GM21619 (cell line): ENCODE results near the gene ELANE.

Source experiments
- ATAC-seq: cut with Tn5 transposase; IDR thresholded peaks from one replicate; pipeline ENCODE4 v1.9.1; 2021; ENCODE audit not compliant: unreplicated experiment

Gene ELANE

GRCh38 chr19:892894-893689 is 41.0 kb downstream of the ELANE start, which contains the start of the genes MED16 and RNU6-9:
Gene MED16, minus strand, starts transcription at chr19:893187. Its CDS starts 2,056 bp downstream, at chr19:891131.
Gene RNU6-9, plus strand, starts transcription at chr19:893484.
- ATAC-seq, result peak; percentile 73

DNA sequence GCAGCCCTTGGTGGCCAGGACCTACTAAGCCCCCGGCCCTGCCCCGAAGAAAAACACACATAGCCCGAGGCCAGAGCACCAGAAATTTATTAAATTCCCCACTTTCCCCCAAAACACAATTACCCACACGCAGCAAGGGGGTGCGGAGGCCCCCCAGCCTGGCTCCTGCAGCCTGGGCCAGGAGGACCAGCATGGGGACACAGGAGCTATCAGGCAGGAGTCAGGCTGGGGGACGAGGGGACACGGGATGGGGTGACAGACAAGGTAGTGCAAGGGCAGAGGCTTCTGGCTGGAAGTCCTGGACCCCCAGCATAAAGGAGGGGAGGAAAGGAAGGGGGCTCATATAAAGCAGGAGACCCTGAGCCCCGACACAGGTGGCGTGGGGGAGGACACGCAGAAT is 44.3 kb downstream of the ELANE start:
- ATAC-seq, result no peak

DNA sequence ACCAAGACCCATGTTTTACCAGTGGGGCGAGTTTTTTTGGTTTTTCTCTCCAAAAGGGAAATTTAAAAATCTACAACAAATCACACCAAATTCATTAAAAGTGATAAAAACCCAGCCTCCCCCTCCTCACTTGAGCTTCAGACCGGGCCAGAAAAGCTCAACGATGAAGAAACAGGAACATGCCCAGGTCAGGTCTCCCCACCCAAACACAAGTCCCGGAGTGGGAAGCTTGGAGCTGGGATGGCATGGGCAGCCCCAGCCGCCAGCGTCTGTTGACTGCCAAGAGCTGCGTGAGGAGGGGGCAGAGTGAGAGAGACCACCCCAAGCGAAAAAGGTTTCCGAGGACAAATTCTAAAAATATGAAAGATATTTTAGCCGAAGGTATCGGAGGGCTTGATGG is 44.9 kb downstream of the ELANE start:
- ATAC-seq, result no peak

DNA sequence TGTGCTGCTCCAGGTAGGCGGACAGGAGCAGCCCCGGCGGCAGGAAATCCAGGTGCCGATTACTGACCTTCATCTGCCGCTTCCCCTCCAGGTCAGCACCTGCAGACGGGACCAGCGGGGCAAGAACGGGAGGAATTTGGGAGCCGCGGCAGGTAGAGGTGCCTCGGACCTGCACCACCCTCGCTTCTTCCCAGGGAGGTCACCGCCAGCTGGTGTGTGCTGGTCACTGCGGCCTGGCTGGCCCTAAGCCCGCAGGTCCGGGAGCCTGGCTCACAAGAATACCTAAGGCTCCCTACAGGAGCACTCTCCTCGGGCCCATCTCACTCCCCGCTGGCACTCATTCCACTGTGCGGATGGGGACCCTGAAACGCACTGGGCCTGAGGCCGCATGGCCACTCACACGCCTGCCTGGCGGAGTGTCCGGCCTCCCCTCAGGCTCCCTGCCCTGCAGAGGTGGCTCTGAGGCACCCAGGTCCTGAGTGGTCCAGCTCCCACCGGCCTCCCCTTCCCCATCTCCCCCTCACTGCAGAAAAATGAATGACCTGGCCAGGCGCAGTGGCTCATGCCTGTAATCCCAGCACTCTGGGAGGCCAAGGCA is 45.4 kb downstream of the ELANE start:
- ATAC-seq, result no peak

DNA sequence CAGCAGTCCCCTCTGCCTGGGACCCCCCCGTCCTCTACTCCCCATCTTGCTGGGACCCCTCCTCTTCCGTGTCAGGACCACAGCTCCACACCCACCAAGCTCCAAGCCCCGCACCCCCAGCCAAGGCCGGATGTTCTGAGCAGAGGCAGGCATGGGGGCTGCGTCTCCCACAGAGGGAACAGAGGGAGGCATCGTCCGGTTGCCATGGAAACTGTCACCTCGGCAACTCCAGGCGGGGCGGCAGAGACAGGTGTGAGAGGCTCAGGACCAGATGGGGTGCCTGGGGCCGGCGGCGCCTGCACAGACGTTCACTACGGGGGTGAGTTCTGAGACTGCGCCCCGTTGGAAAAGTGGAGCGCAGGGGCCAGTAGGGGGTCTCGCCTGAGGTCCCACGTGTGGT is 46.6 kb downstream of the ELANE start:
- ATAC-seq, result no peak

DNA sequence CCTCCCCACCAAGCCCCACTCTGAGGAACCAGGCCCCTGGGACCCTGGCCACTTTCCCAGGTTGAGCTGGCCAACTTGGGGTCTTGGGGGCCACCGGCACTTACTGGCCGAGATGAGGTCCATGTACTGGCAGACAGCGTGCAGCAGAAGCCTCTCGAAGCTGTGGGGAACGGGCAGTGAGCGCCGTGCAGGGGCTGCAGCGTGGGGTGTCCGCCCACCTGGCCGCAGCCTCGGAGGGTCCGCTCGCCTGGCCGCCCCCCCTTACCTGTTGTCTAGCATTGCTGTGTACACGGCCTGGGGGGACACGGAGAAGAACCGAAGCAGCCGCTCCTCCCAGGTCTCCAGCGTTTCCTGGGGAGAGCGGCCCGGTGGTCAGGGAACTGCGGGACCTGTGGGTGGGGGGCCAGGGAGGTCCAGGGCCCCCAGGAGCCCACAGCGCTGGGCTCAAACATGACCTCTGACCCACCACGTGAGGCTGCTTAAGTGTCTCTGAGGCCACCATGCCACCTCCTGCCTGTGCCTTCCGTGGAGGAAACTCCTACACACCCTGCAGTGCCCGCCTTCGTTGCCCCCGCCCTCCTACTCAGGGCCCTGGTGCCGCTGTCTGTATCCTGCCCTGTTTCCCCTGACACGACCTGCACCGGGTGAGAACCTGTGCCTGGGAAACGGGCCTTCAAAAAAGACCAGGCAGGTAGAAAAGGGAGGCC is 47.4 kb downstream of the ELANE start:
- no peak for ATAC-seq

- ATAC-seq, result no peak
Observed at GRCh38 chr19:900043-900301, 47.9 kb downstream of the ELANE start.

DNA sequence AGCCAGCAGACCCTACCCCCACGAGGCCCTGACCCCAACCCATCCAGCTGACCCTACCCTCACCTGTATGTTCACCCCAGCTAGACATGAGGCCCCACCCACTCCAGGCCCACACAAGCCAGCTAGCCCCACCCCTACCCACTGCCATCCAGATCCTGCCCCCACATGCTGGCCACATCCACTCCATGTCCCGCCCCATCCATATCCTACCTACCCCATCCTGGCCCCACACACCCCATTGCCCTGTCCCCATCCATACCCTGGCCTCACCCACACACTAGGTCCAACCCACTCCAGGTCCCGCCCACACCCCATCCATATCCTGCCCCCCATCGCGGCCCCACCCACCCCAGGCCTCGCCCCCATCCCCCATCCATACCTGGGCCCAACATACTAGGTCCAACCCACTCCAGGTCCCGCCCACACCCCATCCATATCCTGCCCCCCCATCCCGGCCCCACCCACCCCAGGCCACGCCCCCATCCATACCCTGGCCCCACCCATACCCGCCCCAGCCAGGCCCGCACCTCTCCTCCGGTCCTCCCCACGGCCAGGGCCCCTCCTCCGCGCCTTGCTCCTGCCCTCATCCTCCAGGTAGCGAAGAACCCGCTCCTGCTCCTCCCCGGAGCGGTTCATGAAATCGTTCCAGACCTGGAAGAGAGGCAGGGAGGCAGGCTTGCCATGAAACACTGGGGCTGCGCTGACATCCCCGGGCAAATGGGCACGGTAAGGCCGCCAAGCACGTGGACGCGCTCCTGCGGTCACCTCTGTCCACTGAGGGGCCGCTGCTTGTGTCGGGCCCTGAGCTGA is 48.4 kb downstream of the ELANE start:
- ATAC-seq, result no peak

DNA sequence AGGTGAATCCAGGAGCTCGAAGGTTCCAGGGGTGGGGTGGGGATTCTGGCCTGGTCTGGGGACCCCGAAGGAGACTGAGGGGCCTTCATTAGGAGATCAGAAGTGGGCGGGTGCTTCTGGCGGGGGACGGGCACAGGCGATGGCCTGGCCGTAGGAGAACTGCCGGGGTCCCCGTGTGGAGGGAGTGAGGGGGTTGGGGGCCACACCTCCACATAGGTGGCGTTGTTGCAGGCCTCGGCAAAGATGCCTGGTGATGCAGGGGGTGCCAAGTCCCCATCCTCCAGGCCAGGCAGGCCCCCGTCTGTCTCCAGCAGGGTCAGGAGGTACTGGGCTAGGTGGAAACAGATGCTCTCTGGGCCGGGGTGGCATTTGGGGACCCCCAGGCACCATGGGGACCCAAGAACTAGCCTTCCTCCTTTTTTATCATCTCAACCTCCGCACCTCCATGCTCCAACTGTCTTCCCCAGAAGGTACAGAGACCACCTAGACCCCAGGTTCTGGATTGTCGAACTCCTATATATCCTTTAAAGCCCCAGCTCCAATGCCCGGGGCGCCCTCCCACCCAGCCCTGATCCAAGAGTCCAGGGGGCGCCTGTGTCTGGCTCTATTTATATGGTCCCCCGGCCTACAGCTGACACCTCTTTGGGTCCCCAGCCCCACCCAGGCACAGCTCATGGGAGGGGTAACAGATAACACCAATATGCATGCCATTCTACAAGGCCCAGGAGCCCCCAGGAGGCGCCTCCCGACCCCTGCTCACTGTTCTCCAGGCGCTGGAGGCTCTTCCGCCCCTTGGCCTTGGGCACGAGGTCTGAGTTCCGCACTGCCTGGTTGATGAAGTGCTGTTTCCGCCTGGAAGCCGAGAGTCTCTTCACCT is 49.4 kb downstream of the ELANE start:
- no peak for ATAC-seq

- ATAC-seq, result no peak
Observed at GRCh38 chr19:902093-902370, 49.9 kb downstream of the ELANE start.

- ATAC-seq, result no peak
Observed at GRCh38 chr19:902446-903226, 50.5 kb downstream of the ELANE start.

DNA sequence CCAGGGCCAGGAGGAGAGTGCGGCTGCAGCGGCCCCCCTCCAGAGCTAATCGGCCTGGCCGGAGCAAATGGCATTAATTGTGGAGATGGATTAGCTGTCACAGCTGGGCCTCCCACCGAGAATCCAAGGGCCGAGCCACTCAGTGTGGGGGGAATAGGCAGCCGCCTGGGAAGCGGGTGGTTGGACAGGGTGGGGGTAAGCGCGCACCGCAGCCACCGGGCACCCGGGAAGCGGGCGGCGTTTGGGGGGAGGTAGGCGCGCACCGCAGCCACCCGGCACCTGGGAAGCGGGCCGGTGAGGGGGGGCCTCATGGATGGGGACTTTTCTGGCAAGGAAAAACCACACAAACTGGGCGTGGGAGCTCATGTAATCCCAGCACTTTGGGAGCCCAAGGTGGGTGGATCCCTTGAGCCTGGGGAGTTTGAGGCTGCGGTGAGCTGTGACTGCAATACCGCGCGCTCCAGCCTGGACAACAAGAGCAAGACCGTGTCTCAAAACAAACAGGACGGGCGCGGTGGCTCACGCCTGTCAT is 51.2 kb downstream of the ELANE start:
- ATAC-seq, result no peak

- ATAC-seq, result no peak
Observed at GRCh38 chr19:904545-904944, 52.4 kb downstream of the ELANE start.
